GM12878 (cell line): ENCODE results near the gene SET. TPM values are rescaled to one million over a fixed set of nuclear protein-coding genes. Genes with fewer than 3 reads are reported as not detected.

Source experiments
- ATAC-seq: fragments of 200-7000 bp; cut with Tn5 transposase; 3 replicates; pipeline ENCODE4 v1.9.1; 2020; ENCODE audit warnings: mild to moderate bottlenecking, moderate library complexity
- BruUV-seq: library from RNA; stranded (reverse); fragments of 400-500 nt; replicated peaks from 2 replicates; lab custom pipeline; 2021; lab: Mats Ljungman, UMichigan
- CTCF ChIA-PET: fragments of 300-600 bp; sonication (Branson Sonifier 250); formaldehyde crosslinking; extraction: SDS; loops from one replicate; lab custom pipeline; 2021; ENCODE audit warnings: inconsistent platforms; lab: Yijun Ruan, JAX
- POLR2A ChIA-PET: fragments of 350-600 bp; formaldehyde crosslinking; extraction: SDS; loops from one replicate; lab custom pipeline; 2021; ENCODE audit warnings: inconsistent platforms; lab: Charles Lee
- RAD21 ChIA-PET: fragments of 300-600 bp; sonication (Branson Sonifier 250); formaldehyde crosslinking; loops from one replicate; lab custom pipeline; 2023; ENCODE audit warnings: antibody characterized with exemption; ENCODE audit not compliant: unreplicated experiment; lab: Charles Lee
- SMC1A ChIA-PET: fragments of 300-600 bp; sonication (Branson Sonifier 250); formaldehyde crosslinking; loops from one replicate; lab custom pipeline; 2023; ENCODE audit not compliant: unreplicated experiment, uncharacterized antibody; lab: Charles Lee
- DNase-seq: peaks from one replicate; pipeline ENCODE4 v3.0.0-alpha.2; 2011; ENCODE audit warnings: low read depth, low spot score
- FAIRE-seq: peaks from 3 replicates; lab custom pipeline; 2011; peaks lifted over from hg19 to GRCh38; lab: Jason Lieb, UNC
- H2AFZ ChIP-seq: 2 replicates; pipeline ENCODE4 v1.6.0; 2011; ENCODE audit warnings: low read depth, low read length, control low read depth; ENCODE audit not compliant: control insufficient read depth
- H3K27ac ChIP-seq: 2 replicates; pipeline ENCODE4 v1.5.1; 2011; ENCODE audit warnings: control low read depth; ENCODE audit not compliant: control insufficient read depth, insufficient read depth
- H3K27me3 ChIP-seq, 2 experiments: replicated peaks in 1 of 2; 2 replicates each; pipeline versions ENCODE4 v1.6.0 to v1.6.1; 2011; ENCODE audit warnings: low read length in 1 of 2; ENCODE audit not compliant: control insufficient read depth in 2 of 2, insufficient read depth in 2 of 2
- H3K36me3 ChIP-seq, 2 experiments: 2 replicates each; pipeline ENCODE4 v1.5.1; 2011; ENCODE audit warnings: low read length in 1 of 2; ENCODE audit not compliant: control insufficient read depth in 2 of 2, insufficient read depth in 2 of 2
- H3K4me1 ChIP-seq: 2 replicates; pipeline ENCODE4 v1.6.1; 2011; ENCODE audit warnings: mild to moderate bottlenecking, low read length, moderate library complexity, mixed read lengths; ENCODE audit not compliant: control insufficient read depth, insufficient read depth
- H3K4me2 ChIP-seq: 2 replicates; pipeline ENCODE4 v1.6.0; 2011; ENCODE audit warnings: control low read depth; ENCODE audit not compliant: control insufficient read depth, insufficient read depth
- H3K4me3 ChIP-seq: fragments of 200-600 bp; sonication (generic); 2 replicates; pipeline ENCODE4 v1.5.1; 2016
- H3K79me2 ChIP-seq: 2 replicates; pipeline ENCODE4 v1.6.0; 2011; ENCODE audit warnings: low read length; ENCODE audit not compliant: control insufficient read depth, insufficient read depth
- H3K9ac ChIP-seq: 2 replicates; pipeline ENCODE4 v1.8.0; 2011; ENCODE audit warnings: low read length, control low read depth, mixed read lengths; ENCODE audit not compliant: control insufficient read depth, insufficient read depth
- H3K9me3 ChIP-seq: replicated peaks from 3 replicates; pipeline ENCODE4 v1.5.1; 2011; ENCODE audit warnings: mild to moderate bottlenecking, low read length; ENCODE audit not compliant: control insufficient read depth, insufficient read depth
- H4K20me1 ChIP-seq: 2 replicates; pipeline ENCODE4 v1.6.0; 2011; ENCODE audit not compliant: control insufficient read depth, insufficient read depth
- BCL11A ChIP-seq: IDR thresholded peaks from 2 replicates; pipeline ENCODE4 v1.6.1; 2011; ENCODE audit warnings: low read depth, low read length
- CBX5 ChIP-seq: sonication (generic); IDR thresholded peaks from 2 replicates; pipeline ENCODE4 v1.6.1; 2016; ENCODE audit warnings: low read depth, moderate library complexity, mild to moderate bottlenecking, inconsistent platforms
- CREB1 ChIP-seq: IDR thresholded peaks from 2 replicates; pipeline ENCODE4 v1.6.1; 2012; ENCODE audit warnings: low read depth, mild to moderate bottlenecking, inconsistent platforms
- HDAC2 ChIP-seq: fragments of 200-600 bp; sonication (generic); IDR thresholded peaks from 2 replicates; pipeline ENCODE4 v1.6.1; 2017
- IKZF1 ChIP-seq: fragments of 450-650 bp; conservative IDR thresholded peaks from 2 replicates; pipeline ENCODE4 v1.6.1; 2017; ENCODE audit warnings: antibody characterized with exemption, mild to moderate bottlenecking
- JUNB ChIP-seq: IDR thresholded peaks from 2 replicates; pipeline ENCODE4 v1.6.1; 2016; ENCODE audit warnings: antibody characterized with exemption, mild to moderate bottlenecking
- KAT2A ChIP-seq: conservative IDR thresholded peaks from 2 replicates; pipeline ENCODE4 v1.6.1; 2011; ENCODE audit warnings: low read depth, low read length; ENCODE audit not compliant: control insufficient read depth
- LARP7 ChIP-seq: fragments of 450-650 bp; IDR thresholded peaks from 2 replicates; pipeline ENCODE4 v1.6.1; 2017; ENCODE audit warnings: mild to moderate bottlenecking
- PML ChIP-seq: IDR thresholded peaks from 2 replicates; pipeline ENCODE4 v1.6.1; 2012; ENCODE audit warnings: low read length, inconsistent platforms
- STAT3 ChIP-seq: IDR thresholded peaks from 2 replicates; pipeline ENCODE4 v1.6.1; 2011; ENCODE audit warnings: low read depth, low read length, improper control_type of control experiment
- YBX1 ChIP-seq: fragments of 450-650 bp; IDR thresholded peaks from 2 replicates; pipeline ENCODE4 v1.6.1; 2016; ENCODE audit warnings: antibody characterized with exemption
- ZSCAN29 ChIP-seq: fragments of 450-650 bp; IDR thresholded peaks from 2 replicates; pipeline ENCODE4 v1.6.1; 2017; ENCODE audit warnings: mild to moderate bottlenecking, moderate library complexity
- WGBS: methylation state at CpG from one replicate; pipeline ENCODE4 v1.1.6; 2016; ENCODE audit warnings: low lambda C conversion rate; ENCODE audit not compliant: insufficient replicate concordance, insufficient coverage; ENCODE audit errors: missing lambda C conversion rate; 5-methylcytosine and 5-hydroxymethylcytosine counted together
- in situ Hi-C: fragments of 300-500 bp; cut with MboI; formaldehyde crosslinking; loops from 9 replicates; pipeline ENCODE4 v1.14.3; 2018; ENCODE audit warnings: mixed read lengths
- intact Hi-C: fragments of 100-400 bp; cut with micrococcal nuclease; formaldehyde crosslinking; loops from one replicate; pipeline ENCODE4 v1.14.2; 2022; ENCODE audit not compliant: unreplicated experiment
- polyA plus RNA-seq, 11 experiments: library from polyadenylated mRNA; depleted of rRNA in 4 of 11; unstranded in 6 of 11; stranded (reverse) in 5 of 11; fragments of >200 nt; fragmentation: Nextera tagmentation in 4 of 11; fragmentation: Illumina TruSeq in 1 of 11; extraction: Ambion mirVana in 4 of 11; extraction: Trizol in 1 of 11; gene quantifications; 1 replicate in 1 of 11; 2 replicates in 10 of 11; pipeline versions ENCODE4 v1.2.1 to v1.2.3, GENCODE V29; 2011 to 2016; ENCODE audit warnings: inconsistent platforms in 2 of 11, missing spikeins in 2 of 11, low read depth in 1 of 11
- total RNA-seq, 4 experiments: library from RNA; depleted of rRNA in 3 of 4; stranded (reverse); fragments of >200 nt in 3 of 4; fragmentation: Illumina TruSeq in 1 of 4; extraction: Trizol in 1 of 4; gene quantifications; 2 replicates each; pipeline versions ENCODE4 v1.2.1 to v1.2.3, GENCODE V29; 2013 to 2021

Gene SET
- total and polyA plus RNA-seq, 10 of the 15 experiments (the other 5 are each of a cell fraction or from before 2014, with no cell fraction given), result 284 to 706 (median 445) TPM

GRCh38 chr9:128705051-128705965 is 16.3 kb downstream of the SET start:
- H3K36me3 ChIP-seq, result no peaks in the 10 kb centered on the region
- ChIA-PET SMC1A (no interaction called here), CTCF (no interaction called here), POLR2A (interaction anchor here (0.6 to 1.8 kb wide), 4 partner anchors 8 to 47 kb away, joined by 3 to 6 read pairs (median 4); no protein-coding TSS in a partner anchor), RAD21 (no interaction called here)
- H3K79me2 ChIP-seq, result no peaks in the 10 kb centered on the region
- H3K27ac ChIP-seq, result no peak overlapping the region
- in situ Hi-C loops (no loop called here), intact Hi-C loops (no loop called here)
- TF ChIP-seq CREB1, result no peak
- no peak for TF ChIP-seq HDAC2
- no peak for TF ChIP-seq KAT2A
- TF ChIP-seq STAT3, result no peak
- TF ChIP-seq CBX5, result no peak
- no peak for TF ChIP-seq BCL11A
- no peak for TF ChIP-seq PML
- no peak for TF ChIP-seq YBX1
- TF ChIP-seq IKZF1, result no peak
- no peak for TF ChIP-seq ZSCAN29
- no peak for TF ChIP-seq LARP7
- TF ChIP-seq JUNB, result no peak
- no peak overlapping the region for H2AFZ ChIP-seq
- no peaks in the 10 kb centered on the region for H4K20me1 ChIP-seq
- no peak for ATAC-seq
- H3K9ac ChIP-seq, result no peak overlapping the region
- H3K27me3 ChIP-seq, result no peaks in the 10 kb centered on the region
- FAIRE-seq, result no peak
- DNase-seq, result no peak
- 87% methylated on average over 36 of the region's 36 CpGs for WGBS
- peaks cover 3% of the 10 kb centered on the region; the same call in 1 of the 2 replicates for H3K4me1 ChIP-seq
- no peaks in the 10 kb centered on the region for H3K9me3 ChIP-seq
- no peak overlapping the region for H3K4me3 ChIP-seq
- H3K4me2 ChIP-seq, result no peak overlapping the region
- no TSS peak for BruUV-seq
